ENCODE measurements around the gene PRR5L.

DNA sequence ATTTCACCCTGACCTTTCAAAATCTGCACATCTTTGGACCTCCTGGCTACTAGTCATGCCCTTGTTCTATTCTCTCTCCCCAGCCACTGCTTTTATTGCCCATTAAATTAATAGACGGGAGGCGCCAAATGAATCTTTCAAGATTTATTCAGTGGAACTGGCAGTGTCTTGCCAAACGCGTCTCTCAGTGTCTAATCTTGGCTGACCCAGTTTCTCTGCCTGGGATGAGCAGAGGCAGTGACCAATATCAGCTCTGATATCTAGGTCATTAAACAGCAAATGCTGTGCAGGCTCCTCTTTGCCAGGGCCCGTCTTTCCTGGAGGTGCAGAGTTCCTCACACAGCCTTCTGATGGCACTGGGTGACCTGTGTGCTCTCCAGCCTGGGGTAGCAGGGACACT, 140.0 kb downstream of the PRR5L start:
- TF ChIP-seq, protein P1, sequence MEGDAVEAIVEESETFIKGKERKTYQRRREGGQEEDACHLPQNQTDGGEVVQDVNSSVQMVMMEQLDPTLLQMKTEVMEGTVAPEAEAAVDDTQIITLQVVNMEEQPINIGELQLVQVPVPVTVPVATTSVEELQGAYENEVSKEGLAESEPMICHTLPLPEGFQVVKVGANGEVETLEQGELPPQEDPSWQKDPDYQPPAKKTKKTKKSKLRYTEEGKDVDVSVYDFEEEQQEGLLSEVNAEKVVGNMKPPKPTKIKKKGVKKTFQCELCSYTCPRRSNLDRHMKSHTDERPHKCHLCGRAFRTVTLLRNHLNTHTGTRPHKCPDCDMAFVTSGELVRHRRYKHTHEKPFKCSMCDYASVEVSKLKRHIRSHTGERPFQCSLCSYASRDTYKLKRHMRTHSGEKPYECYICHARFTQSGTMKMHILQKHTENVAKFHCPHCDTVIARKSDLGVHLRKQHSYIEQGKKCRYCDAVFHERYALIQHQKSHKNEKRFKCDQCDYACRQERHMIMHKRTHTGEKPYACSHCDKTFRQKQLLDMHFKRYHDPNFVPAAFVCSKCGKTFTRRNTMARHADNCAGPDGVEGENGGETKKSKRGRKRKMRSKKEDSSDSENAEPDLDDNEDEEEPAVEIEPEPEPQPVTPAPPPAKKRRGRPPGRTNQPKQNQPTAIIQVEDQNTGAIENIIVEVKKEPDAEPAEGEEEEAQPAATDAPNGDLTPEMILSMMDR (IDR thresholded peaks at IDR 0.05) = no peak
- TF ChIP-seq EP300 (IDR thresholded peaks at IDR 0.05) (no peak), POLR2A (IDR thresholded peaks at IDR 0.05) (no peak)

Measured in tibial nerve (tissue), 4 donors.